Measurements from ENCODE around the gene AKAP6.

The AKAP6 gene

GRCh38 chr14:32762886-32763285 lies 433.8 kb downstream of the AKAP6 start:
- H3K4me3 ChIP-seq (ENCODE audit: low read depth, low read length): no peak overlapping the region
- no peak for TF ChIP-seq CTCF (IDR thresholded peaks at IDR 0.05; ENCODE audit: control insufficient read depth, extremely low read depth, insufficient read depth)
- DNase-seq (ENCODE audit: low read depth): no peak

- no peak for TF ChIP-seq CTCF (IDR thresholded peaks at IDR 0.05; ENCODE audit: control insufficient read depth, extremely low read depth, insufficient read depth)
- DNase-seq (ENCODE audit: low read depth): no peak
- H3K4me3 ChIP-seq (ENCODE audit: low read depth, low read length): no peak overlapping the region
Measured at GRCh38 chr14:32763673-32764072, 434.6 kb downstream of the AKAP6 start.

- no peak for TF ChIP-seq CTCF (IDR thresholded peaks at IDR 0.05; ENCODE audit: control insufficient read depth, extremely low read depth, insufficient read depth)
- H3K4me3 ChIP-seq (ENCODE audit: low read depth, low read length): no peak overlapping the region
- no peak for DNase-seq (ENCODE audit: low read depth)
Measured at GRCh38 chr14:32764131-32764530, 435.0 kb downstream of the AKAP6 start.

- no peak for TF ChIP-seq CTCF (IDR thresholded peaks at IDR 0.05; ENCODE audit: control insufficient read depth, extremely low read depth, insufficient read depth)
- H3K4me3 ChIP-seq (ENCODE audit: low read depth, low read length): no peak overlapping the region
- DNase-seq (ENCODE audit: low read depth): no peak
Measured at GRCh38 chr14:32770422-32770821, 441.3 kb downstream of the AKAP6 start.

- peak; percentile 71 for DNase-seq (ENCODE audit: low read depth)
- H3K4me3 ChIP-seq (ENCODE audit: low read depth, low read length): no peak overlapping the region
- TF ChIP-seq CTCF (IDR thresholded peaks at IDR 0.05; ENCODE audit: control insufficient read depth, extremely low read depth, insufficient read depth): no peak
Measured at GRCh38 chr14:32774214-32774613, 445.1 kb downstream of the AKAP6 start.

- DNase-seq (ENCODE audit: low read depth): no peak
- no peak overlapping the region for H3K4me3 ChIP-seq (ENCODE audit: low read depth, low read length)
- TF ChIP-seq CTCF (IDR thresholded peaks at IDR 0.05; ENCODE audit: control insufficient read depth, extremely low read depth, insufficient read depth): no peak
Measured at GRCh38 chr14:32779840-32780239, 450.7 kb downstream of the AKAP6 start.

- no peak overlapping the region for H3K4me3 ChIP-seq (ENCODE audit: low read depth, low read length)
Measured at GRCh38 chr14:32784405-32784804, 455.3 kb downstream of the AKAP6 start.

More at GRCh38 chr14:32784405-32784804, 455.3 kb downstream of the AKAP6 start:
- TF ChIP-seq CTCF (IDR thresholded peaks at IDR 0.05; ENCODE audit: control insufficient read depth, extremely low read depth, insufficient read depth): no peak
- no peak for DNase-seq (ENCODE audit: low read depth)
